22Rv1 (cell line): Measurements from ENCODE around the gene TICAM2.

Experiments used
- H3K27ac ChIP-seq: fragments of 450-650 bp; 2 replicates; pipeline ENCODE4 v1.5.1; 2017
- CTCF ChIP-seq: fragments of 450-650 bp; IDR thresholded peaks from 2 replicates; pipeline ENCODE4 v1.5.1; 2017; ENCODE audit warnings: mild to moderate bottlenecking
- ZFX ChIP-seq: fragments of 450-650 bp; IDR thresholded peaks from 2 replicates; pipeline ENCODE4 v1.6.1; 2017; ENCODE audit warnings: antibody characterized with exemption, borderline replicate concordance

Gene TICAM2

DNA sequence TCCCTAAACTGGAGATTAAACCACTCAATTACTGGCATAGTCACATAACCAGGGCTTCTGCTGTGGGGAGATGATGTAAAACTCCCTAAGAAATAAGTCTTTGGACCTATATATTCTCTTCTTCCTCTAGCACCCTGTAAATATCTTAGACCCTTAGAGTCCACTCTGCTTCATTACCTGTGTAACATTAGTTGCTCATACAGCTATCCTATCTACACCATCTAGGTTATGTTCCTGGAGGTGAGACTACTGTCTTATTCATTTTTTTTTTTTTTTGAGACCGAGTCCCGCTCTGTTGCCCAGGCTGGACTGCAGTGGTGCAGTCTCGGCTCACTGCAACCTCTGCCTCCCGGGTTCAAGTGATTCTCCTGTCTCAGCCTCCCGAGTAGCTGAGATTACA is 9.6 kb upstream of the TICAM2 start:
- TF ChIP-seq CTCF (no peak), ZFX (no peak)
- H3K27ac ChIP-seq: no peak overlapping the region

GRCh38 chr5:115607935-115608334 is 5.7 kb upstream of the TICAM2 start:
- TF ChIP-seq ZFX (no peak), CTCF (no peak)
- no peak overlapping the region for H3K27ac ChIP-seq

DNA sequence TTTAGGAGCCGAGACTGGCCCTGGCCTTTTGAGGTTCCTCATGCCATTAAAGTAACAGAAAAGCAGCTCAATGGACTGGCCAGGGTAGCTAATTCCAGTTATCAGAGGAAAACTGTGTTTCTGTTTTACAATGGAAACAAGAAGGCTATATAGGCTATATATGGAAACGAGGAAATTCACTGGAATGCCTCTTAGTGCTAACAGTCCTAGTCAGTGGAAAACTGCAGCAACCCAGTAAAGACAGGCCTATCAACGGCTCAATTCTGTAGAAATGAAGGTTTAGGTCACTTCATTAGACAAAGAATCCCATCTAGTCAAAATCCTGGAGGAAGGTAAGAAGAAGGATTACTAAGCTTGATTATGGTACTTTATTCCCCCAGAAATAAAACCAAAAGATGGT is 3.2 kb upstream of the TICAM2 start:
- TF ChIP-seq ZFX (no peak), CTCF (no peak)
- H3K27ac ChIP-seq: no peak overlapping the region

GRCh38 chr5:115602591-115603125 is 379 bp upstream of the TICAM2 start:
- H3K27ac ChIP-seq: no peak overlapping the region
- no peak for TF ChIP-seq CTCF
- TF ChIP-seq ZFX: no peak

GRCh38 chr5:115600766-115601165 is 1.5 kb downstream of the TICAM2 start:
- H3K27ac ChIP-seq: no peak overlapping the region
- no peak for TF ChIP-seq CTCF
- no peak for TF ChIP-seq ZFX

DNA sequence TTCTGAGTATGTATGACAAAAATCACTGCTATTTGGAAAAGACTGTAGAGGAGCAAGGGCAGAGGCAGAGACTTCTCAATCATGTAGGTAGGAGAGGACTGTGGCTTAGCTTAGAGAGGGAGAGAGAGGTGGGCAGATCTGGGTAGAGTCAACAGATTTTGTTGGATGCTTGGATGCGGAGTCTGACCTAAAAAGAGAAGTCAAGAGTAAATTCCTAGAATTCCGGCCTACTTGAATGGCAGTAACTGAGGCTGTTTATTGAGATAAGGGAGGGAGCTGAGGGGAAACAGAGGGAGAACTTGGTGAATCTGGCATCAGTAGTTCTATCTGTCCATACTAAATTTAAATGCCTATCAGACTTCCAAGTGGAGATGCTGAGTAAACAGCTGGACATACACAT is 2.4 kb downstream of the TICAM2 start:
- no peak overlapping the region for H3K27ac ChIP-seq
- TF ChIP-seq CTCF (no peak), ZFX (no peak)

DNA sequence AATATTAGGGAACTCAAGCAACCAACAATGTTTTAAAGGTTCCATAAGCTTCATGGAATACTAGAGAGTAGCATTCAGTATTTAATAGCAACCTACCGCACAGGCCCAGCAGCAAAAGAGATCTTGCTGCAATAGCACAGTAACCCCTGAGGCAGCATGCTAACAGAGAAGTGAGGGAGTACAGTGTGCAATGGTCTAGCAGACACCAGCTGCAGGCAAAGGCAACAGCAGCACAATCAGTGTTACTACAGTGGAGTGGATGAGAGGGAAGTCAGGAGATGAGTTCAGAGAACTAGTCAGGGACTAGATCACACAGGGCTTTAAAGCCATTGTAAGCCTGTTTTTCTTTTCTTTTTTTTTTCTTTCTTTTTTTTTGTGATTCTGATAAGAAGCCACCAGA is 2.8 kb downstream of the TICAM2 start:
- no peak for TF ChIP-seq CTCF
- TF ChIP-seq ZFX: no peak

More for the DNA sequence above, 2.8 kb downstream of the TICAM2 start:
- H3K27ac ChIP-seq: no peak overlapping the region
